Thymus (tissue), 14 donors: Measurements from ENCODE around the gene GSTM4. TPM values are rescaled to one million over a fixed set of nuclear protein-coding genes. Genes with fewer than 3 reads are reported as not detected.

Experiments used
- DNase-seq, 9 donors: peaks; one replicate each; pipeline ENCODE4 v3.0.0-alpha.2; 2013; ENCODE audit warnings: low spot score in 9 of 9, low read depth in 6 of 9, missing footprints in 1 of 9
- H3K27ac ChIP-seq, 2 donors: one replicate each; pipeline ENCODE4 v1.5.1; 2013; ENCODE audit warnings: control low read depth in 1 of 2, low read depth in 1 of 2, low read length in 1 of 2, mild to moderate bottlenecking in 1 of 2, moderate library complexity in 1 of 2
- H3K27me3 ChIP-seq, 2 donors: one replicate each; pipeline ENCODE4 v1.5.1; 2013; ENCODE audit warnings: low read length in 1 of 2; ENCODE audit not compliant: control insufficient read depth in 2 of 2, insufficient read depth in 1 of 2
- H3K36me3 ChIP-seq, 2 donors: one replicate each; pipeline ENCODE4 v1.5.1; 2013; ENCODE audit warnings: low read length in 1 of 2, mild to moderate bottlenecking in 1 of 2, moderate library complexity in 1 of 2; ENCODE audit not compliant: control insufficient read depth in 2 of 2, insufficient read depth in 2 of 2
- H3K4me1 ChIP-seq, 2 donors: one replicate each; pipeline ENCODE4 v1.5.1; 2013; ENCODE audit warnings: low read length in 2 of 2; ENCODE audit not compliant: control insufficient read depth in 2 of 2, insufficient read depth in 2 of 2
- H3K4me3 ChIP-seq, 2 donors: one replicate each; pipeline ENCODE4 v1.5.1; 2013; ENCODE audit warnings: low read length in 2 of 2, control low read depth in 1 of 2, mild to moderate bottlenecking in 1 of 2
- H3K9me3 ChIP-seq, 2 donors: one replicate each; pipeline ENCODE4 v1.5.1; 2013; ENCODE audit warnings: low read length in 1 of 2, mild to moderate bottlenecking in 1 of 2; ENCODE audit not compliant: control insufficient read depth in 2 of 2, insufficient read depth in 1 of 2
- WGBS: extraction: QIAGEN DNeasy Blood & Tissue Kit; methylation state at CpG from one replicate; pipeline ENCODE4 v1.1.7; 2013; 5-methylcytosine and 5-hydroxymethylcytosine counted together
- long read RNA-seq, 10 donors: transcript quantifications; one replicate each; lab custom pipeline, GENCODE V29; 2026
- polyA plus RNA-seq: library from polyadenylated mRNA; stranded (reverse); fragments of 200-250 nt; gene quantifications from one replicate; pipeline ENCODE4 v1.2.3, GENCODE V29; 2013
- total RNA-seq: library from RNA; stranded (reverse); fragments of 120-200 nt; gene quantifications from one replicate; pipeline ENCODE4 v1.2.4, GENCODE V29; 2013
- donor health status: healthy.

The GSTM4 gene
- total RNA-seq: 6.7 TPM
- polyA plus RNA-seq: 15.6 TPM
- long read RNA-seq, donor 1: 0 reads
- long read RNA-seq, donor 2, transcript GSTM4-204 (8 exons, 1,412 nt): major isoform, 6 of 9 reads
- long read RNA-seq, donor 2, partial matches to known transcripts: 0 of 9 reads
- long read RNA-seq, donor 2, other reads (novel, unspliced or antisense): 0 of 9 reads
- long read RNA-seq, donor 3, transcript GSTM4-204 (8 exons, 1,412 nt): major isoform, 5 of 9 reads
- long read RNA-seq, donor 3, partial matches to known transcripts: 0 of 9 reads
- long read RNA-seq, donor 3, other reads (novel, unspliced or antisense): 0 of 9 reads
- long read RNA-seq, donor 4, partial matches to known transcripts: 0 of 1 reads
- long read RNA-seq, donor 4, other reads (novel, unspliced or antisense): 0 of 1 reads
- long read RNA-seq, donor 5, transcript GSTM4-204 (8 exons, 1,412 nt): major isoform, 11 of 113 reads
- long read RNA-seq, donor 5, partial matches to known transcripts: 89 of 113 reads
- long read RNA-seq, donor 5, other reads (novel, unspliced or antisense): 10 of 113 reads
- long read RNA-seq, donor 6, partial matches to known transcripts: 0 of 3 reads
- long read RNA-seq, donor 6, other reads (novel, unspliced or antisense): 0 of 3 reads
- long read RNA-seq, donor 7, partial matches to known transcripts: 0 of 5 reads
- long read RNA-seq, donor 7, other reads (novel, unspliced or antisense): 0 of 5 reads
- long read RNA-seq, donor 8, partial matches to known transcripts: 0 of 1 reads
- long read RNA-seq, donor 8, other reads (novel, unspliced or antisense): 0 of 1 reads
- long read RNA-seq, donor 9, transcript GSTM4-201 (8 exons, 1,321 nt): major isoform, 6 of 13 reads
- long read RNA-seq, donor 9, partial matches to known transcripts: 0 of 13 reads
- long read RNA-seq, donor 9, other reads (novel, unspliced or antisense): 0 of 13 reads
- long read RNA-seq, donor 10, partial matches to known transcripts: 0 of 1 reads
- long read RNA-seq, donor 10, other reads (novel, unspliced or antisense): 0 of 1 reads

DNA sequence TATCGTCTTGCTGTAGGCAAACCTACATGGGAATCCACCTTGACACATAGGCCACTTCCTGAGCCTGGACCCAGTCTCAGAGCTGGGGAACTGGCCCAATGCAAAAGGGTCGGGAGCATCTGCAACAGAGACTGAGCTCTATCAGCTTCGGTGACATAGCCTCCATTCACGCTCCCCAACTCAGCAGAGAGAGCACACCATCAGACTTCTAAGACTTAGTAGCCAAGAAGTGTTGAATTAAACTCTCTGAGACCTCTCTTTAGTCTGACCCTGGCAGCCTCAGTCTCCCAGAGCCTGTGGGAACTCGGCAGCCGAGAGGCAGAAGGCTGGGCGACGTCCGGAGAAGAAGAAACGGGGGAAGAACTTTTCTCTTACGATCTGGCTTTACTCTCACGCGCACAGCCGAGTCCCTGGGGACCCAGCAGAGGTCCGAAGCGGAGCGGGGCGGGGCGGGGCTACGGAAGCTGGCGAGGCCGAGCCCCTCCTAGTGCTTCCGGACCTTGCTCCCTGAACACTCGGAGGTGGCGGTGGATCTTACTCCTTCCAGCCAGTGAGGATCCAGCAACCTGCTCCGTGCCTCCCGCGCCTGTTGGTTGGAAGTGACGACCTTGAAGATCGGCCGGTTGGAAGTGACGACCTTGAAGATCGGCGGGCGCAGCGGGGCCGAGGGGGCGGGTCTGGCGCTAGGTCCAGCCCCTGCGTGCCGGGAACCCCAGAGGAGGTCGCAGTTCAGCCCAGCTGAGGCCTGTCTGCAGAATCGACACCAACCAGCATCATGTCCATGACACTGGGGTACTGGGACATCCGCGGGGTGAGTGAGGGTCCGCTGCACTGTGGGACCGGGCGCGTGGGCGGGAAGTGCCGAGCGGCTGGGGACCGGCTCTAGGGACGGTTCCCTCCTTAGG lies at the start of gene GSTM4:
GSTM4 (plus strand) TSS at position 485 of the 905 bp plus-strand sequence; CDS start at position 776, 291 bp downstream.
- Histone ChIP-seq H3K4me1 (peaks cover 3 to 21% of the 10 kb centered on the region in 2 donors), H3K36me3 (no peaks in the 10 kb centered on the region), H3K27ac (peak within 1 kb of the TSS in 1 of 2 donors; percentile 53), H3K27me3 (peaks cover 0 to 21% of the 10 kb centered on the region in 2 donors), H3K9me3 (peaks cover 0 to 3% of the 10 kb centered on the region in 2 donors), H3K4me3 (peak within 1 kb of the TSS; percentile 64 to 83)
- 3% methylated on average over 54 of the region's 54 CpGs for WGBS
- DNase-seq: peak in 6 of 9 donors; percentile 18 to 70 (median 50)

DNA sequence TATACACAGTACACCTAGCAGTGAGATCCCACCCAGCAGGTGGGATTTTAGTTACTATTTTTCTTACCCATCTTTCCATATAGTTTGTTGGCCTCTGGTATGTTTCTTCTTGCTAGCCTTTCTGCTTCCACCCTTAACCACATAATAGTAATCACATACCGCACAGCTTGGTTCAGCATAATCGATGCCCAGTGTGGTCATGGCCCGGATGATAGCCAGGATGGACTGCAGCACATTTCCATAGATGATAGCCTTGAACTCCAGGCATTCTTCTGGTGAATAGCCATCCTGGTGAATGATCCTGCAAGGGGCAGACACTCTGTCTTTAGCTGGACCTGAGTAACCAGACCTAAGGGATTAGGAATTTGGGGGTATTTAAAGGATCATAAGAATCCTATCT lies 46.0 kb upstream of the GSTM4 start:
- 97% methylated on average over 3 of the region's 3 CpGs for WGBS
- no peak for DNase-seq

DNA sequence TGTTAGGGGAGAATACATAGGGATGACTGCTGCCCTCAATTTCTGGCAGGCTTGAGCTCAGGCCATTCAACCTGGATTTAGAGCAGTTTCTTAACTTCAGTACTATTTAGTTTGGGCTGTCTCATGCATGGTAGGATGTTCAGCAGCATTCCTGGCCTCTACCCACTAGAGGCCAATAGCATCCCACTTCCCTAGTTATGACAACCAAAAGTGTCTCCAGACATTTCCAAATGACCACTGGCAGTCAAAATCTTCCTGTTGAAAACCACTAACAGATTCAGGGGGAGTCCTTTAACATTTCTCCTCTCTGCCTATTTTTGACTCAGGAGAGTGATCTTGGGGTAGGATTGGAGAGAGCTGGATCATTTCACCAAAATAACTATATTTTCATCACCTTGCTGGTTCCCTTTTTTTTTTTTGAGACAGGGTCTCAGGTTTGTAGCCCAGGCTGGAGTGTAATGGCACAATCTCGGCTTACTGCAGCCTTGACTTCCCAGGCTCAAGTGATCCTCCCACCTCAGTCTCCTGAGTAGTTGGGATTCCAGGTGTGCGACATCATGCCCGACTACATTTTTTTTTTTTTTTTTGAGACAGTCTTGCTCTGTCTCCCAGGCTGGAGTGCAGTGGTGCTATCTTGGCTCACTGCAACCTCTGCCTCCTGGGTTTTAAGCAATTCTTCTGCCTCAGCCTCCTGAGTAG lies 45.1 kb upstream of the GSTM4 start:
- 88% methylated on average over 3 of the region's 3 CpGs for WGBS
- Histone ChIP-seq H3K9me3 (no peaks in the 10 kb centered on the region), H3K4me3 (no peak overlapping the region)

More for the DNA sequence above, 46.0 kb upstream of the GSTM4 start:
- Histone ChIP-seq H3K4me3 (no peak overlapping the region), H3K9me3 (no peaks in the 10 kb centered on the region), H3K4me1 (no peaks in the 10 kb centered on the region), H3K27me3 (no peaks in the 10 kb centered on the region), H3K36me3 (no peaks in the 10 kb centered on the region), H3K27ac (no peak overlapping the region)

DNA sequence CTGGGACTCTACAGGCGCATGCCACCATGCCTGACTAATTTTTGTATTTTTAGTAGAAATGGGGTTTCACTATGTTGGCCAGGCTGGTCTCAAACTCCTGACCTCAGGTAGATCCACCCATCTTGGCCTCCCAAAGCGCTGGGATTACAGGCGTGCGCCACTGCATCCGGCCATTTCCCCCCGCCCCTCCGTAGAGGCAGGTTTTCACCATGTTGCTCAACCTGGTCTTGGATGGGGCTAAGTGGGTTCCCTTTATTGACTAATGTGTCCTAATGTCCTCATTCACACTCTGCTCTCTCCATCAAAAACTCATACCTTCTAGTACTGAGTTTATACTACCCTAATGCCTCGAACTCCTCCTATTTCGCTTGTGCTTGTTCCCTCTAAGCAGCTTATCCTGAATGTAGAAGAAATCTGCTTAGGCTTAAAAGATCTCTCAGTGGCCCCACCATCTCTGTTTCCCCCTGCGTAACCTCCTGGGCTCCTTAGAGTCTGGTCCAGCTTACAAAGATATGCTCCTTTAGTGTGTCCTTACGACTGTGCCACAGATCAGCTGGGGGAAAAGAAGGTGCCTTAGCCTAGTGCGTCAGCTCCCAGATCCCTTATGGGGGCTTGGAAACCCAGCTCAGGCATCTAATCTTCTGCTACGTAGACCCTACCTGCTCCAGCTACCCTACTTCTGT lies 44.5 kb upstream of the GSTM4 start:
- Histone ChIP-seq H3K27me3 (no peaks in the 10 kb centered on the region), H3K27ac (no peak overlapping the region)

More for the DNA sequence above, 45.1 kb upstream of the GSTM4 start:
- Histone ChIP-seq H3K4me1 (no peaks in the 10 kb centered on the region), H3K27ac (no peak overlapping the region), H3K27me3 (no peaks in the 10 kb centered on the region), H3K36me3 (no peaks in the 10 kb centered on the region)
- no peak for DNase-seq

DNA sequence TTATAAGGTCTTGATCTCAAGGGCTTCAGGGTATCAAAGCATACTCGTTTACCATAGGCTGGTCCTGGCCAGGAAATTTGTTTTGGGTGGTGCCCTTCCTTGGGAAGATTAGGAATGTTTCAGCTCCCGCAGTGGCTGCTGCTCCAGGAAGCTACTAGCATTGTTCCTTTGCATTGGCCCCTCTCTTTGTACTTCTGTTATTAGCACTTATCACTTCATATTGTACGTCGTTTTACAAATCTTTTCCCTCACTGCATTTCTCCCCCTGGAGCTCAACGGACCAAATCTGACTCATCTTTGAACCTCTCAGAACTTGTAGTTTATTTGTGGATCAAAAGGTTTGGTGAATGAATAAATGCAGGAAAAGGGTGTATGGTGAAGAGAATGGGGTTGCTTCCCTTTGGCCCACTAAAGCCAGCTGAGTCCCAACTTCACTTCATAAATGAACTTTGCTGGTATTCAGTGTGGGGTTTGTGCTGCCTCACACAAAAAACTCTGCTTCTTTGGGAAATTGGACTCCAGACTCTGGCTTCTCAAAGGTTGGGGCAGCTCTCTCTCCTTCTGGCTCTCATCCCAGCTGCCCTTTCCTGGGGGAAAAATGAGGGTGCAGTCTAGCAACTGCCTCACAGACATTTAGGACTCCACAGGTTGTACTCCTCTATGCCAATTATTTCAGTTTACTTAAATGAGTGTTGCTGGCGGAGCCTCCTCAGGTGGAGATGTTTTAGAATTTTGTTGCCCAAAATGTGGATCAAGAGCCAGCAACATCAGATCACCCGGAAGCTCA lies 42.3 kb upstream of the GSTM4 start:
- H3K4me3 ChIP-seq: no peak overlapping the region
- H3K4me1 ChIP-seq: peaks cover 0 to under 1% of the 10 kb centered on the region in 2 donors
- no peak overlapping the region for H3K27ac ChIP-seq
- H3K27me3 ChIP-seq: no peaks in the 10 kb centered on the region
- no peaks in the 10 kb centered on the region for H3K9me3 ChIP-seq
- no peaks in the 10 kb centered on the region for H3K36me3 ChIP-seq
- no peak for DNase-seq
- WGBS: 95% methylated on average over 7 of the region's 7 CpGs

More for the DNA sequence above, 44.5 kb upstream of the GSTM4 start:
- 98% methylated on average over 13 of the region's 13 CpGs for WGBS
- H3K9me3 ChIP-seq: no peaks in the 10 kb centered on the region
- H3K36me3 ChIP-seq: no peaks in the 10 kb centered on the region
- H3K4me3 ChIP-seq: no peak overlapping the region
- no peaks in the 10 kb centered on the region for H3K4me1 ChIP-seq
- DNase-seq: no peak

DNA sequence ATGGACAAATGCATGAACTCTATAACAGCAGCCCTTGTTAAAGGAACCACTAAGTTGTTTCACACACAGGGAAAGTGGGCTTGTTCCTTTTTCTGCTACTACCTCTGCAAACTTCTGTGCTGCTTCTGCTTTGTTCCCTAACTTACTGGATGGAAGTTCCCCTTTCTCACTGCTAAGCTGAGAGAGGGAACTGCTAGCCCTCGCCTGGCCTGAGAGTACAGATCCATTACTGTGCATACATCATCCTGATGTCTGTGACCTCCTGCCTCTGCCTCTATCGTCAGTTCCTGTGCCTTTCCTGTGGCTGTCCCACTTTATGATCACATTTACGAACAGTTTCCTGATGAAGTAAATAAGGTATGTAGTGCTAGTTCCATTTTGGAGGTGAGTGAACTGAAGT lies 40.0 kb upstream of the GSTM4 start:
- H3K4me1 ChIP-seq: peaks cover 4 to 13% of the 10 kb centered on the region in 2 donors
- WGBS: 20% methylated on average over 3 of the region's 3 CpGs
- no peaks in the 10 kb centered on the region for H3K27me3 ChIP-seq

DNA sequence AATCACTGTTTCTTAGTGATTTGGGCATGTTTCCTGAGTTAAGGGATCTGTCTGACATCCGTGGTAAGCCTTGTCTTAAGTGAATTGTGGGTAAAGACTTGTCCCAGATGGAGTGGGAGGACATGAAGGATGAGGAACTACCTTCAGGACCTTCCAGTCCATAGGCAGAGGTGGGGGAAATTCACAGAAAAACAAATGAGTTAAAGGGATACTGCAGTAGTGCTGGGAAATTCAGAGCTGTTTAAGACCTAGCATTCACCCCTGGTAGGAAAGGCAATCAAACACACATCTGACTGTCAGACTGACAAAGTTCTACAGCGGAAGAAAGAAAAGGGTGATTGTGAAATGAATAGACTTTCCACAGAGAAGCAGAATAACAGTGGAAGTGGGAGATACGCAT lies 39.5 kb upstream of the GSTM4 start:
- Histone ChIP-seq H3K27me3 (no peaks in the 10 kb centered on the region), H3K27ac (no peak overlapping the region), H3K4me3 (no peak overlapping the region), H3K4me1 (peaks cover 5 to 18% of the 10 kb centered on the region in 2 donors), H3K36me3 (no peaks in the 10 kb centered on the region), H3K9me3 (no peaks in the 10 kb centered on the region)
- DNase-seq: no peak
- 87% methylated on average over 3 of the region's 3 CpGs for WGBS

More for the DNA sequence above, 40.0 kb upstream of the GSTM4 start:
- peak in 2 of 9 donors; percentile 21 to 45 for DNase-seq
- H3K4me3 ChIP-seq: no peak overlapping the region
- H3K36me3 ChIP-seq: no peaks in the 10 kb centered on the region
- no peak overlapping the region for H3K27ac ChIP-seq
- H3K9me3 ChIP-seq: no peaks in the 10 kb centered on the region
